ENCODE measurements around the gene ADAMTS17.
"Not testable (repeated sequence)": the region's sequence is repeated elsewhere in the genome, so short reads cannot be mapped to it uniquely, and the experiment has no call there.

Gene ADAMTS17

DNA sequence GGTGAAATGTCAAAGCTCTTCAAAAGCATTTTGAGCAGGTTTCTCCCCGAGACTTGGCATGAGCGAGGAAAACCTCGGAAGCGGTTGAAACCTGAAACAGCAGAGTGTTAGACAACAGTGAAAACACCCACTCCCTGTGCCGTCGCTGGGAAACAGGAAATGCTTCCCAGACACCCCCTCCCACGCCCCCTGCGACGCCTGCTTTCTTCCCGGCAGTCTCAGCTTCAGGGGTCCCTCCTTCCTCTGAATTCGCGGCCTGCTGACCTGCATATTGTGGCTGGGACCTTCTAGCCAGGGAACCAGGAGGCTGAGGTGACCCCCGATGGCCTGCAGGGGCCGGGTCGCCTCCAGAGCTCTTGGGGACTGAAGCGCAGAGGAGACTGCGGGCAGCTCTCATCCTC lies 357.9 kb downstream of the ADAMTS17 start:
- no peak for DNase-seq

DNA sequence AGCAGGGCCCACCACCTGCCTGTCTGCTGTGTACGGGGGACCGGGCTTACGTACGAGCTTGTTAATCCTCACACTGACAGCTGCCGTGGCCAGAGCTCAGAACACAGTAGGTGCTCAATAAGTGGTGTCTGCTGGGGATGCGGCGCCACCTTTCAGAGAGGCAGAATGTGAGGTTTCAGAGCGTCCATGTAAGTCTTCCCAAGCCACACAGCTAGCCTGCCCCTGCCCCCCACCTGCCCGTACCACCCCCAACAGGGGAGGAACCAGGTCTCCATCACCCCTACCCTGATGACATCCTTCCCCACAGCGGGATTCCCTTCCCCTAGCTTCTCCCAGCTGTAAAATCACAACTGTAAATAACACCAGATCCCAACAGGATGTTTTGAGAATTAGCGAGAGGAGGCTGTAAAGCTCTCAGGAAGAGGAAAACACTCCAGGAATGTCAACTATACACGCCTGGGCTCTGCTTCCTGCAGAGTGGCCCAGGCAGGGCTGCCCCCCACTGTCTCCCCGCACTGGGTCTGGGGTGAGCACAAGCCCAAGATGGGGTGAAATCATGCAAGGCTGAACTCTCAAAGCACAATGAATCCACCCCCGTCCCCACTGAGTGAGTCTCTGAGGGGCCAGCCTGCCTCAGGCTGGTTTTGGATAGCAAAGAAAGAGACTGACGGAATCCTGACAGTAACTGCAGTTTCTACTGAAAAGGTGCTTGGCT lies 358.4 kb downstream of the ADAMTS17 start:
- no peak for DNase-seq

- DNase-seq, result no peak
Observed at GRCh38 chr15:99982662-99983061, 359.1 kb downstream of the ADAMTS17 start.

- no peak for DNase-seq
Observed at GRCh38 chr15:99981839-99982658, 359.7 kb downstream of the ADAMTS17 start.

GRCh38 chr15:99981191-99981647 lies 360.6 kb downstream of the ADAMTS17 start:
- DNase-seq, result no peak

GRCh38 chr15:99980752-99981151 lies 361.0 kb downstream of the ADAMTS17 start:
- no peak for DNase-seq

- DNase-seq, result not testable (repeated sequence)
Observed at GRCh38 chr15:99979886-99980285, 361.9 kb downstream of the ADAMTS17 start.

DNA sequence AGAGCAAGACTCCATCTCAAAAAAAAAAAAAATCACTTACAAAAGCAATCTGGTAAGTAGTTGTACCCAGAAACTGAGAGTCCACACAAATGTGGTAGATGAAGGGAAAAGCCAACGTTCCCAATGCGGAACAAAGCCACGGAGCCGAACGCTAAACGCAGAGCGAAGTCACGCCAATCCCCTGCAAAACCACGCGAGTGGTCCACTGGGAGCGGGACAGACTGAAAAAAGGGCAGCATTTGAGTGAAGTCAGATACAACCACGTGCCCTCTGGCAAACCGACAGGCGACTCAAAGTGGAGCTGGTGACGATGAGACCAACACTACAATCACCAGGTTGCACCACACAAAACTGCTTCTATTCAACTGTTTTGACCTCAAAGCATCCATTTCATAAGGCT lies 362.4 kb downstream of the ADAMTS17 start:
- no peak for DNase-seq

DNA sequence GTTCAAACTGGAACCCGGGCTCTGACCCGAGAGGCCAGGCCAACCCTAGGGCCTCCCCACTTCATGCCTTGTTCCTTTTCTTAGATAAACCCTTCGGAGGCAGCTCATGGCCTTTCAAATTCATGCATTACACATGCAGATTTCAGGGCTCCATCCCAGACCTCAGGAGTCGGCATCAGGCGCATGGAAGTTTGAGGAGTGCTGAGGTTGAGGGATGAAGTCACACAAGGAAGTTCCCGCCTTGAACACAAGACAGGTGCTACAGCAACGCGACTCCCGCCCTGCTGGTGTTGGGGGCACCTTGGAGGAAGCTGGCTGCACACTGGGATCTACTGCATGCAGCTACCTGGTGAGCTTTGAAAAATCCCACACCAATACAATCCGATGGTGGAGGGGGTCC lies 363.3 kb downstream of the ADAMTS17 start:
- no peak for DNase-seq

GRCh38 chr15:99977929-99978328 lies 363.8 kb downstream of the ADAMTS17 start:
- no peak for DNase-seq

DNA sequence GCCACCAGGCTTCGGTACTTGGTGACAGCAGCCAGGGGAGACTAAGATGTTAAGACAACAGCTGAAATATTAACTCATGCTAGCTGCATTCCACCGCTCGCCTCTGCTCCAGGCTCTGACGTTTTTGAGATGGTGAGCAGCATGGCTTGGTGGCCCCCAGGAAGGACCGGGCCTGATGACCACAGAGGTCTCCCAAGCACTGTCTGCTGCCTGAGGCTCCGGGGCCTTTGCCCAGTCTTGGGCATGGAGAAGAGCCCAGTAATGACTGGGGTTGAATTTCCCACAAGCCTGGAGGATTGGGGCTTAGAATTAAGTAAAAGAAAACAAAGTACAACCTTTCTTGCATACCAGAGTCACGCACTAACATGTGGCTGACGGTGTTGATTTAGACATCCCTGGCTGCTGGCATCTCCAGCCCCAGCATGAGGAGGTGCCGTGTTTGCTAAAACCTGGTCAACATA lies 364.9 kb downstream of the ADAMTS17 start:
- no peak for DNase-seq

GRCh38 chr15:99976000-99976399 lies 365.8 kb downstream of the ADAMTS17 start:
- DNase-seq, result no peak

GRCh38 chr15:99974246-99974645 lies 367.5 kb downstream of the ADAMTS17 start:
- DNase-seq, result no peak

GRCh38 chr15:99973351-99973750 lies 368.4 kb downstream of the ADAMTS17 start:
- no peak for DNase-seq

- no peak for DNase-seq
Observed at GRCh38 chr15:99970891-99971430, 370.8 kb downstream of the ADAMTS17 start.

GRCh38 chr15:99969261-99969920 lies 372.4 kb downstream of the ADAMTS17 start:
- DNase-seq, result no peak

DNA sequence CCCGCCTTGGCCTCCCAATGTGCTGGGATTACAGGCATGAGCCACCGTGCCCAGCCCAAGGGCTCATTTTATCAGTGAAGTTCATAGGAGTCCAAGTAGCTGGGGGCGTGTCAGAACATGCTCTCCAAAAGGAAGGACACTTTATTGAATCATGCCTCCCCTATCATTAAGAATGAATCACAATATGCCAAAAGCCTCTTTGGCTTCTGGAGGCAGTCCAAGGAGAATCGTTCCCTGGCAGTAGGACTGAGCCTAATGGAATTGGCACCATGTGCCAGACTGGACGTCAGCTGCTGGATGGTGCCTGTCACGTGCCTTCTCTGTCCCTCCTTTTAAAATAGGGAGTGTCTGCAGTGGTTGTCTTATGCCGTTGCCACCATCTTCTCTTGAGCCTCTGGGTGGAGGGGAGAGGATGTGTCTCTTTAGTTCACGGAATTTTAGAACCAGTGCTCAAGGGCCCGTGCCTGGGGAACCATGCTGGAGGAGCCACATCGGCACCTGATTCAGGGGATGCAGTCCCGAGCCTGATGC lies 373.9 kb downstream of the ADAMTS17 start:
- peak; percentile 51 for DNase-seq

DNA sequence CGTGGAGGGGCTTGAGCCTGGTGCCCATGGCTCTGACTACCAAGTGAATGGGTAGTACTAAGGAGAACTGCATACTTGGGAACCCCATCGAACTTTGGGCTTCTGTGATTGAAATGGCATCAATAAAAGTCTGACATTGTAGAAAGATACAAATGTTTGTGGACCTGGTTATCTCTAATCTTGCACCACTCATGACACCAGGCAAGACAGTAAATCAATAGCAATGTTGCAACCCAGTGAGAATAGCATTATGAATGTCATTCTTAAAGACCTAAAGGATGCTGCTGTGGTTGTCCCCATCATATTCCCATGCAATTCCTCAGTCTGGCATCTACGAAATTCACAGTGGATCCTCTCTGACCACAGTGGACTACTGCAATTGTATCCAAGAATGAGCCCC lies 375.0 kb downstream of the ADAMTS17 start:
- DNase-seq, result no peak

- DNase-seq, result no peak
Observed at GRCh38 chr15:99965376-99965775, 376.4 kb downstream of the ADAMTS17 start.

DNA sequence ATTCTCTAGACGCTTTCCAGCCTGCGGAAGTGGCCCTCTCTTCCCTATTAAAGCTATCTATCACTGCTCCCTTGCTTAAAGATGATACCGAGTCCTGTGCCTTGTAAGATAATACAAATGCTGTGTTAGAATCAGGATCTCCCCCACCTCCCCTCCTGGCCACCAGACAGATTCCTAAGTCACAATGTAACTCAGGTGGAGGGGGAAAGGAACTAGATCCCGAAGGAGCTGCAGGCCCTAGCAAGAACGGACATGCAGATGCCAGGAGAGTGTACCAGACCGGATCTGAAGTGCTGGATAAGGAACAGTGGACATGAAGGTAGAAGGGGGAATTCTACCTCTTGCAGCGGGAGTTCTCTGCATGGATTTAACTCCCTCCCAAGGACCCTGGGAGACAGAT lies 377.8 kb downstream of the ADAMTS17 start:
- DNase-seq, result no peak

- DNase-seq, result no peak
Observed at GRCh38 chr15:99963096-99963825, 378.5 kb downstream of the ADAMTS17 start.

GRCh38 chr15:99962006-99962561 lies 379.7 kb downstream of the ADAMTS17 start:
- DNase-seq, result no peak
